GM12878 (cell line): Measurements from ENCODE around the gene TCEA2. TPM values are rescaled to one million over a fixed set of nuclear protein-coding genes. Genes with fewer than 3 reads are reported as not detected.

ENCODE experiments used
- ATAC-seq: fragments of 200-7000 bp; cut with Tn5 transposase; 3 replicates; pipeline ENCODE4 v1.9.1; 2020; ENCODE audit warnings: mild to moderate bottlenecking, moderate library complexity
- BruUV-seq: library from RNA; stranded (reverse); fragments of 400-500 nt; replicated peaks from 2 replicates; lab custom pipeline; 2021; lab: Mats Ljungman, UMichigan
- CTCF ChIA-PET: fragments of 300-600 bp; sonication (Branson Sonifier 250); formaldehyde crosslinking; extraction: SDS; loops from one replicate; lab custom pipeline; 2021; ENCODE audit warnings: inconsistent platforms; lab: Yijun Ruan, JAX
- POLR2A ChIA-PET: fragments of 350-600 bp; formaldehyde crosslinking; extraction: SDS; loops from one replicate; lab custom pipeline; 2021; ENCODE audit warnings: inconsistent platforms; lab: Charles Lee
- RAD21 ChIA-PET: fragments of 300-600 bp; sonication (Branson Sonifier 250); formaldehyde crosslinking; loops from one replicate; lab custom pipeline; 2023; ENCODE audit warnings: antibody characterized with exemption; ENCODE audit not compliant: unreplicated experiment; lab: Charles Lee
- SMC1A ChIA-PET: fragments of 300-600 bp; sonication (Branson Sonifier 250); formaldehyde crosslinking; loops from one replicate; lab custom pipeline; 2023; ENCODE audit not compliant: unreplicated experiment, uncharacterized antibody; lab: Charles Lee
- DNase-seq: peaks from one replicate; pipeline ENCODE4 v3.0.0-alpha.2; 2011; ENCODE audit warnings: low read depth, low spot score
- FAIRE-seq: peaks from 3 replicates; lab custom pipeline; 2011; peaks lifted over from hg19 to GRCh38; lab: Jason Lieb, UNC
- H2AFZ ChIP-seq: 2 replicates; pipeline ENCODE4 v1.6.0; 2011; ENCODE audit warnings: low read depth, low read length, control low read depth; ENCODE audit not compliant: control insufficient read depth
- H3K27ac ChIP-seq: 2 replicates; pipeline ENCODE4 v1.5.1; 2011; ENCODE audit warnings: control low read depth; ENCODE audit not compliant: control insufficient read depth, insufficient read depth
- H3K27me3 ChIP-seq, 2 experiments: replicated peaks in 1 of 2; 2 replicates each; pipeline versions ENCODE4 v1.6.0 to v1.6.1; 2011; ENCODE audit warnings: low read length in 1 of 2; ENCODE audit not compliant: control insufficient read depth in 2 of 2, insufficient read depth in 2 of 2
- H3K36me3 ChIP-seq, 2 experiments: 2 replicates each; pipeline ENCODE4 v1.5.1; 2011; ENCODE audit warnings: low read length in 1 of 2; ENCODE audit not compliant: control insufficient read depth in 2 of 2, insufficient read depth in 2 of 2
- H3K4me1 ChIP-seq: 2 replicates; pipeline ENCODE4 v1.6.1; 2011; ENCODE audit warnings: mild to moderate bottlenecking, low read length, moderate library complexity, mixed read lengths; ENCODE audit not compliant: control insufficient read depth, insufficient read depth
- H3K4me2 ChIP-seq: 2 replicates; pipeline ENCODE4 v1.6.0; 2011; ENCODE audit warnings: control low read depth; ENCODE audit not compliant: control insufficient read depth, insufficient read depth
- H3K4me3 ChIP-seq: fragments of 200-600 bp; sonication (generic); 2 replicates; pipeline ENCODE4 v1.5.1; 2016
- H3K79me2 ChIP-seq: 2 replicates; pipeline ENCODE4 v1.6.0; 2011; ENCODE audit warnings: low read length; ENCODE audit not compliant: control insufficient read depth, insufficient read depth
- H3K9ac ChIP-seq: 2 replicates; pipeline ENCODE4 v1.8.0; 2011; ENCODE audit warnings: low read length, control low read depth, mixed read lengths; ENCODE audit not compliant: control insufficient read depth, insufficient read depth
- H3K9me3 ChIP-seq: replicated peaks from 3 replicates; pipeline ENCODE4 v1.5.1; 2011; ENCODE audit warnings: mild to moderate bottlenecking, low read length; ENCODE audit not compliant: control insufficient read depth, insufficient read depth
- H4K20me1 ChIP-seq: 2 replicates; pipeline ENCODE4 v1.6.0; 2011; ENCODE audit not compliant: control insufficient read depth, insufficient read depth
- MEF2B ChIP-seq: fragments of 450-650 bp; IDR thresholded peaks from 2 replicates; pipeline ENCODE4 v1.6.1; 2018; ENCODE audit warnings: mild to moderate bottlenecking, moderate library complexity; ENCODE audit not compliant: partially characterized antibody, poor library complexity, severe bottlenecking
- NR2F1 ChIP-seq: fragments of 450-650 bp; conservative IDR thresholded peaks from 2 replicates; pipeline ENCODE4 v1.6.1; 2017; ENCODE audit warnings: mild to moderate bottlenecking
- RELA ChIP-seq: fragments of 450-650 bp; IDR thresholded peaks from 2 replicates; pipeline ENCODE4 v1.8.0; 2014; ENCODE audit warnings: borderline replicate concordance; ENCODE audit not compliant: partially characterized antibody
- WGBS: methylation state at CpG from one replicate; pipeline ENCODE4 v1.1.6; 2016; ENCODE audit warnings: low lambda C conversion rate; ENCODE audit not compliant: insufficient replicate concordance, insufficient coverage; ENCODE audit errors: missing lambda C conversion rate; 5-methylcytosine and 5-hydroxymethylcytosine counted together
- in situ Hi-C: fragments of 300-500 bp; cut with MboI; formaldehyde crosslinking; loops from 9 replicates; pipeline ENCODE4 v1.14.3; 2018; ENCODE audit warnings: mixed read lengths
- intact Hi-C: fragments of 100-400 bp; cut with micrococcal nuclease; formaldehyde crosslinking; loops from one replicate; pipeline ENCODE4 v1.14.2; 2022; ENCODE audit not compliant: unreplicated experiment
- polyA plus RNA-seq, 11 experiments: library from polyadenylated mRNA; depleted of rRNA in 4 of 11; unstranded in 6 of 11; stranded (reverse) in 5 of 11; fragments of >200 nt; fragmentation: Nextera tagmentation in 4 of 11; fragmentation: Illumina TruSeq in 1 of 11; extraction: Ambion mirVana in 4 of 11; extraction: Trizol in 1 of 11; gene quantifications; 1 replicate in 1 of 11; 2 replicates in 10 of 11; pipeline versions ENCODE4 v1.2.1 to v1.2.3, GENCODE V29; 2011 to 2016; ENCODE audit warnings: inconsistent platforms in 2 of 11, missing spikeins in 2 of 11, low read depth in 1 of 11
- total RNA-seq, 4 experiments: library from RNA; depleted of rRNA in 3 of 4; stranded (reverse); fragments of >200 nt in 3 of 4; fragmentation: Illumina TruSeq in 1 of 4; extraction: Trizol in 1 of 4; gene quantifications; 2 replicates each; pipeline versions ENCODE4 v1.2.1 to v1.2.3, GENCODE V29; 2013 to 2021
- TF ChIP-seq, protein P1 (sequence below): fragments of 450-650 bp; IDR thresholded peaks from 2 replicates; pipeline ENCODE4 v1.6.1; 2017; ENCODE audit warnings: antibody characterized with exemption, mild to moderate bottlenecking, moderate library complexity

Gene TCEA2
- total and polyA plus RNA-seq, 10 of the 15 experiments (the other 5 are each of a cell fraction or from before 2014, with no cell fraction given) = 3.4 to 42.5 (median 13.3) TPM

DNA sequence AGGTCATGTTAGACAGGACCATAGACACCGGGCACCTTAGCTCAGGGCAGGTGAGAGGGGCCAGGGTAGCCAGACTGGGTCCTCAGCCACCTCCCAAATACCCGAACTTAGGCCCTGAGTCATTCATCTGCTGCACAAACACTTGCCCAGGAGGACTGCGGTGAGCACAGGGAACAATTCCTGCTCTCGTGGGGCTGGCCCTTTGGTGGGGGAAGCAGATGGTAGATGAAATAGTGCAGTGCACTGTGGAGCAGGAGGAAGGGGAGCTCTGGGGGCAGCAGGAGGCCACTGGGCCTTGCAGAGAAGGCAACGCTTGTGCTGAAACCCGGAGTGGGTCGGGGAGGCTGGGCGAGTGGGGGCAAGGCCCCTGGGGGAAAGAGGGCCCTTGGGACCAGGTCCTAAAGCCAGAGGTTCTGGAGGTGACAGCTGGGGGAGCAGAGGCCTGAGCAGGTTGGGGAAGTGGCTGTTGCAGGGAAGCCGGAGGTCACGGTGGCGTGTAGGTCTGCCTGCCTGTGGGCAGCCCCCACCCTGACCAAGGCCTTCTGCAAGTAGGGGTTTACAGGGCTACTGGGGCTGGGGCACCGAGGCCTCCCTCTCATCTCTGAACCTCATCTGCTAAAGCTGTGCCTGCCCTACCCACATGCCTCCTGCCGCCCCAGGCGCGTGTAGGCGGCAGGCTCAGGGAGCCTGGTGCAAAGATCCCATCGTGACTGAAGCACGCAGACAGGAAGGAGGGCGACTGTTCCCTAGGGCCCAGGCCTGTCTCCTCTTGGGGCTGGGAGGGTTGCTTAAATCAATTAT, 49.0 kb downstream of the TCEA2 start:
- CTCF ChIA-PET = interaction anchor here (0.8 to 2.3 kb wide), 5 partner anchors 8 to 132 kb away, joined by 3 to 16 read pairs (median 4); no protein-coding TSS in a partner anchor
- H3K79me2 ChIP-seq = no peaks in the 10 kb centered on the region
- TF ChIP-seq NR2F1 = peak; percentile 66
- TF ChIP-seq, protein P1, sequence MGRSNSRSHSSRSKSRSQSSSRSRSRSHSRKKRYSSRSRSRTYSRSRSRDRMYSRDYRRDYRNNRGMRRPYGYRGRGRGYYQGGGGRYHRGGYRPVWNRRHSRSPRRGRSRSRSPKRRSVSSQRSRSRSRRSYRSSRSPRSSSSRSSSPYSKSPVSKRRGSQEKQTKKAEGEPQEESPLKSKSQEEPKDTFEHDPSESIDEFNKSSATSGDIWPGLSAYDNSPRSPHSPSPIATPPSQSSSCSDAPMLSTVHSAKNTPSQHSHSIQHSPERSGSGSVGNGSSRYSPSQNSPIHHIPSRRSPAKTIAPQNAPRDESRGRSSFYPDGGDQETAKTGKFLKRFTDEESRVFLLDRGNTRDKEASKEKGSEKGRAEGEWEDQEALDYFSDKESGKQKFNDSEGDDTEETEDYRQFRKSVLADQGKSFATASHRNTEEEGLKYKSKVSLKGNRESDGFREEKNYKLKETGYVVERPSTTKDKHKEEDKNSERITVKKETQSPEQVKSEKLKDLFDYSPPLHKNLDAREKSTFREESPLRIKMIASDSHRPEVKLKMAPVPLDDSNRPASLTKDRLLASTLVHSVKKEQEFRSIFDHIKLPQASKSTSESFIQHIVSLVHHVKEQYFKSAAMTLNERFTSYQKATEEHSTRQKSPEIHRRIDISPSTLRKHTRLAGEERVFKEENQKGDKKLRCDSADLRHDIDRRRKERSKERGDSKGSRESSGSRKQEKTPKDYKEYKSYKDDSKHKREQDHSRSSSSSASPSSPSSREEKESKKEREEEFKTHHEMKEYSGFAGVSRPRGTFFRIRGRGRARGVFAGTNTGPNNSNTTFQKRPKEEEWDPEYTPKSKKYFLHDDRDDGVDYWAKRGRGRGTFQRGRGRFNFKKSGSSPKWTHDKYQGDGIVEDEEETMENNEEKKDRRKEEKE = no peak
- peak; percentile 90 for TF ChIP-seq MEF2B
- no peak for TF ChIP-seq RELA
- H3K4me2 ChIP-seq = no peak overlapping the region
- H3K36me3 ChIP-seq = no peaks in the 10 kb centered on the region
- no peak overlapping the region for H3K4me3 ChIP-seq
- POLR2A ChIA-PET = no interaction called here
- H3K9ac ChIP-seq = no peak overlapping the region
- no peaks in the 10 kb centered on the region for H3K9me3 ChIP-seq
- no peak overlapping the region for H2AFZ ChIP-seq
- H3K27ac ChIP-seq = no peak overlapping the region
- RAD21 ChIA-PET = interaction anchor here (1.2 to 4.9 kb wide), 4 partner anchors 12 to 74 kb away, joined by 3 to 16 read pairs (median 4); partner anchors contain the start of gene LKAAEAR1
- WGBS = 13% methylated on average over 19 of the region's 19 CpGs
- no TSS peak for BruUV-seq
- SMC1A ChIA-PET = interaction anchor here (0.8 to 1.4 kb wide), 3 partner anchors 8 to 29 kb away, joined by 3 to 5 read pairs (median 3); no protein-coding TSS in a partner anchor
- DNase-seq (no peak), ATAC-seq (peak; percentile 10; the same call in 1 of the 3 replicates), FAIRE-seq (no peak)
- peaks cover 0 to 3% of the 10 kb centered on the region in 2 experiments; a peak in 2 of 4 replicates for H3K27me3 ChIP-seq
- in situ Hi-C loops (no loop called here), intact Hi-C loops (no loop called here)
- no peaks in the 10 kb centered on the region; the same call in 1 of the 2 replicates for H3K4me1 ChIP-seq
- no peaks in the 10 kb centered on the region for H4K20me1 ChIP-seq
